ENCODE results near the gene C7orf25.

C7orf25 gene

GRCh38 chr7:42913591-42913990 lies 1.7 kb upstream of the C7orf25 start:
- no peak for TF ChIP-seq CTCF (conservative IDR thresholded peaks at IDR 0.05)
- no peak overlapping the region for H3K27ac ChIP-seq

DNA sequence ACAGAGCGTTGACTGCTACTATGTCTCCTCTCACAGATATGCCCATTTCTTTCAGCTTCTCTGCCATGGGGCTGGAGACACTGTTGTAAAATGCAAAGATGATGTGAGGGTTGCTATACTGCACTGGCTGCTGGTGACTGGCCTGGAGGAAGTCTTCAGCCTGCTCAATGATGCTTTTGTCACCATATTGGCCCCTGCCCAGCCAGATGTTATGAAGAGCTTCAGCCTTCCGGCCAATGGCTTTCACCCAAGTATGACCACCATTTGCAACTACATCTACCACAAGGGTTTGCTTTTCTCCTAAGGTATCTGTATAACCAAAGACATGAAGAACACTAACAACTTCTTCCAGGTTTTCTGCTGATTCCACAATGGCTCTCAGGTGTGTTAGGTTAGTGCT lies 1.6 kb downstream of the C7orf25 start:
- no peak overlapping the region for H3K27ac ChIP-seq
- TF ChIP-seq CTCF (conservative IDR thresholded peaks at IDR 0.05) = no peak

- no peak for TF ChIP-seq CTCF (conservative IDR thresholded peaks at IDR 0.05)
- no peak overlapping the region for H3K27ac ChIP-seq
These were observed 4.6 kb downstream of the C7orf25 start for GRCh38 chr7:42907316-42907715.

- no peak overlapping the region for H3K27ac ChIP-seq
- TF ChIP-seq CTCF (conservative IDR thresholded peaks at IDR 0.05) = no peak
These were observed 5.7 kb downstream of the C7orf25 start for GRCh38 chr7:42906181-42906580.

GRCh38 chr7:42902331-42902730 lies 9.5 kb downstream of the C7orf25 start:
- no peak for TF ChIP-seq CTCF (conservative IDR thresholded peaks at IDR 0.05)

GRCh38 chr7:42900842-42901241 lies 11.0 kb downstream of the C7orf25 start:
- no peak overlapping the region for H3K27ac ChIP-seq
- no peak for TF ChIP-seq CTCF (conservative IDR thresholded peaks at IDR 0.05)

More at GRCh38 chr7:42902331-42902730, 9.5 kb downstream of the C7orf25 start:
- H3K27ac ChIP-seq = no peak overlapping the region

- TF ChIP-seq CTCF (conservative IDR thresholded peaks at IDR 0.05) = no peak
- no peak overlapping the region for H3K27ac ChIP-seq
These were observed 18.3 kb downstream of the C7orf25 start for GRCh38 chr7:42893346-42894240.
